Effector memory CD8-positive, alpha-beta T cell (primary cell): ENCODE results near the gene TOMM6.

Experiments used
- ATAC-seq: fragments of 150-1000 bp; cut with Tn5 transposase; replicated peaks from 2 replicates; pipeline ENCODE4 v1.10.0; 2021; ENCODE audit warnings: mild to moderate bottlenecking, moderate library complexity
- DNase-seq, 3 experiments: peaks; one replicate each; pipeline ENCODE4 v3.0.0; 2021
- H3K27ac Mint-ChIP-seq, 2 donors: one replicate each; pipeline ENCODE4 v1.8.0; 2022; ENCODE audit warnings: mild to moderate bottlenecking in 2 of 2, mixed read lengths in 2 of 2, moderate library complexity in 2 of 2
- H3K27me3 Mint-ChIP-seq, 2 donors: one replicate each; pipeline ENCODE4 v1.8.0; 2022; ENCODE audit warnings: mixed read lengths in 2 of 2
- H3K36me3 Mint-ChIP-seq: one replicate; pipeline ENCODE4 v1.8.0; 2022; ENCODE audit warnings: mild to moderate bottlenecking, moderate library complexity, mixed read lengths; ENCODE audit not compliant: insufficient read depth
- H3K4me1 Mint-ChIP-seq, 2 donors: one replicate each; pipeline ENCODE4 v1.8.0; 2022; ENCODE audit warnings: low read depth in 2 of 2, mixed read lengths in 2 of 2
- H3K4me3 Mint-ChIP-seq, 2 donors: one replicate each; pipeline ENCODE4 v1.8.0; 2022; ENCODE audit warnings: mild to moderate bottlenecking in 2 of 2, mixed read lengths in 2 of 2, moderate library complexity in 2 of 2
- H3K9me3 Mint-ChIP-seq, 2 donors: one replicate each; pipeline ENCODE4 v1.8.0; 2022; ENCODE audit warnings: mixed read lengths in 2 of 2

Gene TOMM6

DNA sequence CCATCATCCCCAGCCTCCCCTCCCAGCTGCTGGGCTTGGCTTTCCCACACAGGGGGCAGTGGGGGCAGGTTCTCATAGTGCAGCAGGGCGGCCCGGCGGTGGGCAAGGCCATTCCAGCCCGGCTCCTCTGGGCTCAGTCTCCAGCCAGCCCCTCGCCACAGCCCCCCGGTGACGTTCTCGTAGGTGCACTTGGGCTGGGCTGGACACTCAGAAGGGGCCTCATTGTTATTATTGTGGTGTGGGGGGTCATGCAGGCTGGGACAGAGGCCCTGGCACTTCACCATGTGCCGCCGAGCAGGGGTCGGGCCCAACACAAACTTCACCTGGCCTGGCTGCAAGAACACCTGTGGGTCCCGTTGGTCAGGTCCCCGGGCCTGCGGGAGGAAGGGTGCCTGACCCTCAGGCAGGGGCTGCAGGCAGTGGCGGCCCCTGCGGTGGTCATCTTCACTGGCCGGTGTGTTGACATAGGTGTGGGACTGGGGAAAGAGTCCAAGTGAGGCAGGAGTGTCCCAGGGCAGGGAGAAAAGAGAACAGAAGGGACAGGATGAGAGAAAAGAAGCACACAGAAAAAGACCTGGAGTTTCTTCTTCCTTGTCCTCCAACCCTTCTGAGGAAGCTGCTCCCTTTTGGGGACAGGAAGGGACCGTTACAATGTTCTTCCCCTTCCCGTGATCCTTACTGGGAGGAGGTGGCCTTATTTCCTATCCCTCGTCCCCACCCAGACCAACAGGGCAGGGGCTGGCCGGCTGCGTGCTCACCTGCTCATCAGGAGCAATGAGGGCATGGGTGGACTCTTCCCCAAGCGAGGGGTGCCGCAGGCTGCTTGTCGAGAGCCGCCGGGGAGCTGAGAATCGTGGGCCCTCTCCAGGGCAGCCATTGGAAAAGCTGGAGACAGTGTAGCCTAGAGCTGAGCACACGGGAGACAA lies 16.2 kb upstream of the TOMM6 start:
- Mint-ChIP-seq H3K4me3 (no peak overlapping the region), H3K9me3 (no peaks in the 10 kb centered on the region), H3K27me3 (no peaks in the 10 kb centered on the region), H3K4me1 (peaks cover 0 to 2% of the 10 kb centered on the region in 2 donors), H3K27ac (no peak overlapping the region), H3K36me3 (peaks cover 8% of the 10 kb centered on the region)
- no peak for ATAC-seq
- DNase-seq = no peak

DNA sequence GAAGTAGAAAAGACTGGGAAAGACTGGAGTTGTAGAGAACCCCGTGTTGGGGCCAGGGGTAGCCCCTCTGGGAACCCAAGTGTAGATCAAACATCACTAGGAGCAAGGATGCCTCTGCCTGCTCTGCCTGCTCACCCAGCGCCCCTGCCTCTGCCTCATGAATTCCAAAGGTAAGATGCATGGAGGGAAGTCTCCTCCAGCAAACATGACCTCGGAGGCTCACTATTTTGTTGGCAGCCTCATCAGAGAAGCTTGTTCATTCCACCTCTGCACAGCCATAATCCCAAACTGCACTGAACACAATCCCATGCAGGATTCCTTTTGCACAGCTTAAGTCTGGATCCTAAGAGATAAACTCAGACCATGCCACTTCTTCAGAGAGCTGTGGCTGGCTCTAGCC lies 12.7 kb upstream of the TOMM6 start:
- no peak overlapping the region for H3K27ac Mint-ChIP-seq
- H3K9me3 Mint-ChIP-seq = no peaks in the 10 kb centered on the region
- H3K4me1 Mint-ChIP-seq = peaks cover 6 to 8% of the 10 kb centered on the region in 2 donors
- no peak overlapping the region for H3K4me3 Mint-ChIP-seq
- no peak for ATAC-seq
- no peak for DNase-seq
- no peaks in the 10 kb centered on the region for H3K27me3 Mint-ChIP-seq
- H3K36me3 Mint-ChIP-seq = peaks cover 6% of the 10 kb centered on the region

DNA sequence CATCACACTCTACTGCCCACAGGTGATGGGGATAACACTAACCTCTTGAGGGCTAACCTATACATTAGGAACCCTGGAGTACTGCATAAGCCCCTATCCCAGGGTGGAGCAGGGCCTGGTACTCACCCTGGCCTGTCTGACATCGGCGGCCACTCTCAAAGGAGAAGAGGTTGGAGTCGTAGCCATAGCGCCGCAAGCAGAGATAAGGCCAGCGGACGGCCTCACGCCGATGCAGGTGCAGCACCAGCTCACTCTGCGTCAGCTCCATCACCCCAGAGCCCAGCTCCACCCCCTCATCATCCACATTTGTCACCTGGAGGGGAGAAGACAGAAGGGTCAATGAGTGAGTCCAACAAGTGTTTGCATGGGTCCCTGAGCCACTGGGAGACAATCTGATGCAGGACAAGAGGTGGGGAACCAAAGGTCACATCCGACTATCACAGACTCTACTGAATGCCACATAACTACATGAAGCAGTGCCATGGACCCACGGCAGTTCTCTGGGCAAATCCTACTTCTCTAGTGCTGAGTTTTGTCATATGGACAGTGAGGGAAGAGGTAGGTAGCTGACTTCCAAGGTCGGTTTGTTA lies 12.1 kb upstream of the TOMM6 start:
- Mint-ChIP-seq H3K36me3 (peaks cover 6% of the 10 kb centered on the region), H3K27ac (no peak overlapping the region), H3K9me3 (no peaks in the 10 kb centered on the region)

DNA sequence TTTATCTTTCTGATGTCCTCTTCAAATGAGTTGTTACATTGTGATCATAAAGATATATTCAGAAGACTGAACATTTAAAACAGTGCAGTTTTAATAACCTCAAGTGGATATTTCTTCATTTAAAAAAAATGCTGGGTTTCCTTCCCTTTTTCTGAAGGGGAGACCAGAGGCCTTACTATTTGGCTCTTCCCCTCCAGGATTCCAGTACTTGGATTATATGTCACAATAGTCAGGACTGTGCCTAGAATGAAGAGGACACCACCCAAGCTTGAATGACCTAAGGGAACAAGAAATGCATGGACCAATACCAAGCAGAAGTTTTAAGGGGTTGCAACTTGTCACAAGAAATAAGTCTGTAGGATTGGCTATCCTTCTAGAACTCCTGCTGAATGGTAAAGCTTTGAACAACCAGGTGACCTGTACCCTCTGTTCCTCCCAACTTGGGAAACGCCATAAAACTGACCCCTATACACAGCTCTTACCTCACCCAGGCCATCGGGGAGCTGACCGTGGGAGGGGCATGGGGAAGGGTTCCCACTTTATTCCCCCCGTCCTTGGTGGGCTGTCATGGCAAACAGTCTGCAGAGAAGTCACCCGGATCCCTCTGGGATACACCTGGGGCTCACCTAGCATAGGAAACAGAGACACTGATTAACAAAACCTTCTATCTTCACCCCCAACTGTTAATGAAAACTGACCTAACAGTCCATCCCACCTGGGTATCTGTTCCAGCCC lies 9.8 kb upstream of the TOMM6 start:
- DNase-seq = no peak
- Mint-ChIP-seq H3K4me3 (peak overlapping the region in 1 of 2 donors; percentile 88), H3K9me3 (no peaks in the 10 kb centered on the region), H3K36me3 (peaks cover 6% of the 10 kb centered on the region), H3K27me3 (peaks cover 0 to 8% of the 10 kb centered on the region in 2 donors), H3K27ac (no peak overlapping the region), H3K4me1 (peaks cover 13 to 16% of the 10 kb centered on the region in 2 donors)
- ATAC-seq = no peak

More for the DNA sequence above, 12.1 kb upstream of the TOMM6 start:
- no peaks in the 10 kb centered on the region for H3K27me3 Mint-ChIP-seq
- peaks cover 8 to 11% of the 10 kb centered on the region in 2 donors for H3K4me1 Mint-ChIP-seq
- ATAC-seq (no peak), DNase-seq (no peak)
- H3K4me3 Mint-ChIP-seq = no peak overlapping the region

DNA sequence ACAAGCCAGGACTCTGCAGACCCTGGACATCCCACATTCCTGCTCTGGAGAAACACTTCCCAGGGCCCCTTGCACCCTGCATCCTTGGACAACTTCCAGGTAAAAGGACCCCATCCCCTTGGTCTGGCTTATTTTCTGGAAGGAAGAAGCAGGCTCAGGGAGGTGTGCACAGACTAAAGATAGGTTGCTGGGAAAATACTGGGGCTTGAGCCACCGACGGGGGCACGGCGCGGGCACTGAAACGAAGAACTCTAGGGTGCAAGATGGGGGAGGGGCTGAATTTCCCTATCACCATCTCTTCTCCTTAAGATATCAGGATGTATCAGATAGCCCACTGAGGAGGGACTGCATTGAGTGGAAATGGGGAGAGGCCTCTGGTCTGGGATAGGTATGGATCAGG lies 8.6 kb upstream of the TOMM6 start:
- Mint-ChIP-seq H3K27ac (peak overlapping the region; percentile 63 to 86), H3K27me3 (peaks cover 0 to 8% of the 10 kb centered on the region in 2 donors), H3K36me3 (peaks cover 3% of the 10 kb centered on the region), H3K9me3 (no peaks in the 10 kb centered on the region), H3K4me1 (peaks cover 13 to 16% of the 10 kb centered on the region in 2 donors), H3K4me3 (peak overlapping the region; percentile 85 to 88)
- DNase-seq = no peak
- no peak for ATAC-seq

DNA sequence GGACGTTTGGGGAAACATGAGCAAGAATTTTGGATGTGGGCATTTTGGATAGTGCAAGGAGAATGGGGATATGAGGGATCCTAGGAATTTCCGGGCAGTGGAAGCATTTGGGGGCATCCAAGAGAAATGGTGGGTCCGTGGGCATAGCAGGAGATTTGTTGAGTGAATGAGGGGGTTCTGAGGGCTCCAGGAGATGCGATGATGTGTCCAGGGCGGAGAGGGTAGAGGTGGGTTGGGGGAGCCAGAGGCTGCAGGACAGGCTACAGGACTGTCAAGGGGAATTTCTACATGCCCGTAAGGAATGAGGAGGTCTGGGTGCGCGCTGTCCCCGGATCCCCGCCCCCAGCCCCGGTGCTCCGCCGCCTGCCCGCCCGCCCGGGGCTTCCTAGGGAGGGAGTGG lies 8.2 kb upstream of the TOMM6 start:
- Mint-ChIP-seq H3K36me3 (peaks cover 3% of the 10 kb centered on the region), H3K27ac (peak overlapping the region; percentile 63 to 86), H3K4me3 (peak overlapping the region; percentile 85 to 88), H3K4me1 (peaks cover 13 to 16% of the 10 kb centered on the region in 2 donors), H3K27me3 (peaks cover 0 to 8% of the 10 kb centered on the region in 2 donors), H3K9me3 (no peaks in the 10 kb centered on the region)
- no peak for DNase-seq
- ATAC-seq = no peak

DNA sequence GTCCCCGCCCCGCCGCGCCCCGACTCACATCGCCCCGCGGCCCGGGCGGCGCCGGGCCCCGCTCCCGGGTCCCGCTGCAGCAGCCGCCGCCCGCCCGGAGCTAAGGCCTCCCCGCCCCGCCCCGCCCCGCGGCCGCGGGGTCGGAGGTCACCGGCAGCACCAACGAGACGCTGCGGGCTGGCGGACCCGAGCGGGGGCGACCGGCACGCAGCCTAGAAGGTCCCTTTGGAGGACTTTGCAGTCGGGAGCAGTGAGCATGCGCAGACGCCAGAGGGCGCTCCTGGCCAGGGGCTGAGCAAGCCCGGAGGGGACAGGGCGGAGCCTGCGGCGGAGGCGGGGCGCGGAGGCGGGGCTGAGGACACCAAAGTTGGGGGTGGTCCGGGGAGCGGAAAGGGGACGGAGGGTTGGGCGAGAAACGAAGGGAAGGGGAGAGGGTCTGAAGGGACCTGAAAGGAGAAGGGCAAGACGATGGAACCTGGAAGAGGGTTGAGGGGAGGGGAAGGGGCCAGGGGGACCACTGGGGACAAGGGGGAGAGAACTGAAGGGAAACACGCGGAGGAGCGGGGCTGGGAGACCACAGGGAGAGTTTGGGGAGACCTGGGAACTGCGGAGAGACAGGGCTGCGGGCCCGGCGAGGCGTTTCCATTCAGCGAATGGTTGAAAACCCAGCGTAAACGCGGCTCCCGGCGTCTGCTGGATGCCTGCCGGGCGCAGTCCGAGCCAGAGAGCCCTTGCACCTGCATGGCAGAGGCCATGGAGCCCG lies 7.5 kb upstream of the TOMM6 start, which contains the start of gene FRS3:
TSS of gene FRS3 (minus strand) at position 113 of the 763 bp plus-strand sequence. CDS start 2,913 bp downstream, outside the sequence.
- Mint-ChIP-seq H3K9me3 (no peaks in the 10 kb centered on the region), H3K4me1 (peaks cover 13 to 16% of the 10 kb centered on the region in 2 donors), H3K27me3 (peaks cover 0 to 8% of the 10 kb centered on the region in 2 donors), H3K36me3 (peaks cover 3% of the 10 kb centered on the region), H3K4me3 (peak within 1 kb of the TSS; percentile 88 to 89), H3K27ac (peak within 1 kb of the TSS; percentile 63 to 86)
- peak; percentile 95 for ATAC-seq
- DNase-seq = peak; percentile 98 to 99 (median 99)

DNA sequence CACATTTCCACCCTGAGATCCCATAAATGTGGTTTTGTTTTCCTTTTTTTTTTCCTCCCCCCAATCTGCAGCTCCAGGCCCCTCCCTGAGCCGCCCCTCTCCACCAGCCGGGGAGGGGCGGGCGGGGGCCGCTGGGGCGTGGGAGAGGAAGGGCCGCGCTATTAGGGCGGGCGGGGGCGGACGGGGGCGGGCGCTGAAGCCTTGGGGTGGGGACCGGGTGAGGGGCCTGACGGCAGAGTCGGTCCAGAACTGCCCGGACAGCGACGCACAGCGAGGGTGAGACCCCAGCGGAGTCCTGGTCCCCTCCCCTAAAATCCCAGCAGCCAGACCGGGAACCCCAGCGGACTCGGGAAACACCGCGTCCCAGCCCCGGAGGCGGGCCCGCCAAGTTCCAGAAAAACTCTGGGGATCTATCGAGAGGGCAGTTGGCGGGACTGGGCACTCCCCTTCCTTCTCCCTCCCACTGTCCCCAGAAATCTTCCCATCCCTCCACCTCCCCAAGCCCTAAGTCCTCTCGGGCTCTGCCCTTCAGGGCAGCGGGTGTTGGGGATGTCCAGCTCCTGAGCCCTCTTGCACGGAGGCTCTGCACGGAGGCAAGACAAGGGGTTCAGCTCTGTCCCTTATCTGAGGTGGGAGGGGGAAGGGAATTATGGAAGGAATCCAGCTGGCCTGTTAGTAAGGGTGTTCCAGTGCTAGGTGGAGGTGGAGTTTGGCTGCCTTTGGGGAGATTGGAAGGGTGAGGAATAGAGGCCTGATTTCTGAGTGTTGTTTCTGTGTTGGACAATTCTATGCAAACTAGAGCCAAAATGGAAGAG lies 6.7 kb upstream of the TOMM6 start, which contains the start of gene PRICKLE4:
TSS of gene PRICKLE4 (plus strand) at position 232 of the 815 bp plus-strand sequence. CDS start 2,692 bp downstream, outside the sequence.
- DNase-seq (no peak), ATAC-seq (no peak)
- H3K4me3 Mint-ChIP-seq = peak within 1 kb of the TSS; percentile 88 to 89
- peaks cover 13 to 16% of the 10 kb centered on the region in 2 donors for H3K4me1 Mint-ChIP-seq
- H3K27ac Mint-ChIP-seq = peak within 1 kb of the TSS; percentile 63 to 86
- no peaks in the 10 kb centered on the region for H3K9me3 Mint-ChIP-seq
- peaks cover 3% of the 10 kb centered on the region for H3K36me3 Mint-ChIP-seq
- H3K27me3 Mint-ChIP-seq = peaks cover 0 to 8% of the 10 kb centered on the region in 2 donors

DNA sequence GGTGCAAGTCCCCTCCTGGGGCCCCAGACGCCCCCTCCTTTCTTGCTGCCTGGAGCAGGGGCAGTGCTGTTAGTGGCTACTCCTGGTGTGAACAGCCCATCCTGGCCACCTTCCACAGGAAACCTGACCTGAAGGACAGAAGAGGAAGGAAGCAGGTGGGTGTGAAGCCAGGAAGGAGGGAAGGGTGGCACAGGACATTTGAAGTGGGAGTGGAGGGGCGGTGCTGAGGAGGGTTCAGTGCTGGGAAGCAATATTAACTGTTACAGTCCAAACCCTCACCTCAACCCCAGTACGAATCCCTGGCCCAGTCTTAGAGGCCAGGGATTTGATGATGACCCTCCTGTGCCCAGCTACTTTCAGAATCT lies 6.1 kb upstream of the TOMM6 start:
- no peak for ATAC-seq
- H3K27ac Mint-ChIP-seq = no peak overlapping the region
- no peaks in the 10 kb centered on the region for H3K9me3 Mint-ChIP-seq
- peaks cover 13 to 16% of the 10 kb centered on the region in 2 donors for H3K4me1 Mint-ChIP-seq
- H3K4me3 Mint-ChIP-seq = peak overlapping the region; percentile 56 to 63
- no peak for DNase-seq
- H3K27me3 Mint-ChIP-seq = peaks cover 0 to 8% of the 10 kb centered on the region in 2 donors
- peaks cover 3% of the 10 kb centered on the region for H3K36me3 Mint-ChIP-seq

DNA sequence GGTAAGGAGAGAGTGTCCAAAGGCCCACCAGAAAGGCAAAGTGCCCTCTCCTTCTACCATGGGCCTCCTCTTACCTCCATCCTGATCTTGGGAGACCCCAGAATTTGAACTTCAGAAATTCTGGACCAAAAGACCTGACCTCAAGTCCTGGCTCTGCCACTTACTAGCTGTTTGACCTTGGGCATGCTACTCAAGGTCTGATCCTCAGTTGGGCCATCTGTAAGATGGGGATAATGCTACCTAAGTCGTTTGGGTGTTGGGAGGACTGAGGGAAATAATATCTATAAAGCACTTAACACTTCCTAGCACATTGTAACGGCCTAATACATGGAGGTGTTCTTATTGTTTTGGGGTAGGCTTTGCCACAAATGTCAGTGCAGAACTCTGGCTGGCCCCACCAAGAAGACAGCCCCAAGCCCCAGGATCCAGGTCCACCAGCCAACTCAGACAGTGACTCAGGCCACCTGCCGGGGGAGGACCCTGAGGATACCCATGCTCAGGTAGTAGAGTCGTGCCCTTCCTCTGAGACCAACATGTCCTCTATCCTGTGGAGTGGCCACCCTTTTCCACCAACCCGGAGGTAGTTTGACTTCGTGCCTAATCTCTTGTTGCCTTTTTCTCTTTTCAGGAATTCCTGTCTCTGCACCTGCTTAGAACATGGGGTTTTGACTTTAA lies 4.3 kb upstream of the TOMM6 start:
- H3K27ac Mint-ChIP-seq = peak overlapping the region in 1 of 2 donors; percentile 24
- H3K27me3 Mint-ChIP-seq = peaks cover 0 to 8% of the 10 kb centered on the region in 2 donors
- no peak overlapping the region for H3K4me3 Mint-ChIP-seq
- peaks cover 18% of the 10 kb centered on the region for H3K36me3 Mint-ChIP-seq
- peaks cover 13 to 16% of the 10 kb centered on the region in 2 donors for H3K4me1 Mint-ChIP-seq
- H3K9me3 Mint-ChIP-seq = no peaks in the 10 kb centered on the region
- DNase-seq = no peak
- no peak for ATAC-seq

DNA sequence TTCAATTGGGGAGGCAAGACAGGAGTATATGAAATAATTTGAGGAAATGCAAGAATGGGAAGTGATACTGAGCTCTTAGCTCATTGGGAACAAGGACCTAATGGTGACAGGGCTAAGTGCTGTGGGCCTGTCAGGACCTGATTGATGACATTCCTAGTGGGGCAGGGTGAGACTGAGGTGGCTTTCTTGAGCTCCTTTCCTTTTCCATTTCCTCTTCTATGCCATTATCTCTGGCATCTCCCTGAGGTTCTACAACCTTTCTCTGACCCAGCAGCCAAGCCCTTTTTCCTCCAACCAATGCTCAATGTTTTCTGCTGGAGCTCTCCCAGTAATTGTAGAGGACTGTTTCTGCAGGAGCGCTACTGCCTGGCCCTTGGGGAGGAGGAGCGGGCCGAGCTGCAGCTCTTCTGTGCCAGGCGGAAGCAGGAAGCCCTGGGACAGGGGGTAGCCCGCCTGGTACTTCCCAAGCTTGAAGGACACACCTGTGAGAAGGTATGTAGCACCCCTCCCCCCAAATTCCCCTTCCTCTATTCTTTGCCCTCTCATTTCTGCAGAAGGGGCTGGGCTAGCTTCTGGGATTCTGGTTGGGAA lies 2.8 kb upstream of the TOMM6 start:
- peaks cover 8 to 10% of the 10 kb centered on the region in 2 donors for H3K4me1 Mint-ChIP-seq
- peaks cover 28% of the 10 kb centered on the region for H3K36me3 Mint-ChIP-seq
- no peak for ATAC-seq
- H3K27ac Mint-ChIP-seq = no peak overlapping the region
- H3K27me3 Mint-ChIP-seq = peaks cover 0 to 8% of the 10 kb centered on the region in 2 donors
- H3K9me3 Mint-ChIP-seq = no peaks in the 10 kb centered on the region
- no peak for DNase-seq
- peak overlapping the region in 1 of 2 donors; percentile 25 for H3K4me3 Mint-ChIP-seq
